HCT116 (cell line): ENCODE measurements around the gene WAS. TPM values are rescaled to one million over a fixed set of nuclear protein-coding genes. Genes with fewer than 3 reads are reported as not detected.

Source experiments
- ATAC-seq: fragments of 200-7000 bp; cut with Tn5 transposase; 2 replicates; pipeline ENCODE4 v1.9.1; 2020; ENCODE audit warnings: mild to moderate bottlenecking, moderate library complexity
- BruUV-seq: library from RNA; stranded (reverse); fragments of 400-500 nt; replicated peaks from 2 replicates; lab custom pipeline; 2021; lab: Mats Ljungman, UMichigan
- CTCF ChIA-PET: fragments of 300-600 bp; sonication (Branson Sonifier 250); formaldehyde crosslinking; loops from one replicate; lab custom pipeline; 2021; ENCODE audit warnings: antibody characterized with exemption; lab: Charles Lee
- POLR2A ChIA-PET: fragments of 300-600, 350-600 bp; sonication (Branson Sonifier 250); formaldehyde crosslinking; loops from one replicate; lab custom pipeline; 2021; ENCODE audit warnings: antibody characterized with exemption; lab: Charles Lee
- RAD21 ChIA-PET, 2 experiments: fragments of 300-600 bp; sonication (Branson Sonifier 250); formaldehyde crosslinking; loops; one replicate each; lab custom pipeline; 2023; ENCODE audit warnings: low total read pairs in 2 of 2; ENCODE audit not compliant: uncharacterized antibody in 2 of 2, unreplicated experiment in 2 of 2, low non-redundant PET in 1 of 2; lab: Charles Lee
- DNase-seq: peaks from one replicate; pipeline ENCODE4 v3.0.0-alpha.2; 2010; ENCODE audit warnings: low read depth, low spot score
- H2AFZ ChIP-seq: fragments of 200-600 bp; shearing (Covaris generic), sonication (generic); 2 replicates; pipeline ENCODE4 v1.6.1; 2017; ENCODE audit warnings: low read depth, mixed run types, mixed read lengths, antibody characterized with exemption, low read length; ENCODE audit not compliant: poor library complexity, severe bottlenecking
- H3K27ac ChIP-seq: 2 replicates; pipeline ENCODE4 v1.5.1; 2012; ENCODE audit warnings: low read depth, low read length
- H3K27me3 ChIP-seq: fragments of 200-600 bp; sonication (generic); 2 replicates; pipeline ENCODE4 v1.6.1; 2016; ENCODE audit warnings: mixed run types, low read length, mixed read lengths; ENCODE audit not compliant: insufficient read depth
- H3K36me3 ChIP-seq, 2 experiments: fragments of 200-500 bp in 1 of 2; fragments of 200-600 bp in 1 of 2; sonication (Bioruptor generic) in 1 of 2; sonication (generic) in 1 of 2; 2 replicates each; pipeline versions ENCODE4 v1.5.1 to v1.6.1; 2014 to 2016; ENCODE audit warnings: low read length in 2 of 2, inconsistent platforms in 1 of 2, mixed read lengths in 1 of 2, mixed run types in 1 of 2; ENCODE audit not compliant: insufficient read depth in 2 of 2, control insufficient read depth in 1 of 2
- H3K4me1 ChIP-seq, 2 experiments: fragments of 200-600 bp in 1 of 2; sonication (generic) in 1 of 2; 2 replicates each; pipeline versions ENCODE4 v1.5.1 to v1.6.1; 2012 to 2017; ENCODE audit warnings: low read length in 2 of 2, inconsistent platforms in 1 of 2, mild to moderate bottlenecking in 1 of 2, mixed read lengths in 1 of 2, mixed run types in 1 of 2, moderate library complexity in 1 of 2; ENCODE audit not compliant: insufficient read depth in 2 of 2, control insufficient read depth in 1 of 2
- H3K4me2 ChIP-seq: fragments of 200-600 bp; sonication (generic); 2 replicates; pipeline ENCODE4 v1.6.1; 2017; ENCODE audit warnings: mixed run types, low read length, mixed read lengths
- H3K4me3 ChIP-seq, 2 experiments: fragments of 200-600 bp in 1 of 2; sonication (generic) in 1 of 2; replicated peaks in 1 of 2; 2 replicates each; pipeline ENCODE4 v1.5.1; 2011 to 2016; ENCODE audit warnings: low read length in 2 of 2, control low read depth in 1 of 2, low read depth in 1 of 2, mild to moderate bottlenecking in 1 of 2, mixed read lengths in 1 of 2, mixed run types in 1 of 2
- H3K79me2 ChIP-seq: fragments of 200-600 bp; sonication (generic); 2 replicates; pipeline ENCODE4 v1.6.1; 2017; ENCODE audit warnings: mild to moderate bottlenecking, mixed run types, low read length, moderate library complexity, mixed read lengths; ENCODE audit not compliant: insufficient read depth
- H3K9ac ChIP-seq: fragments of 200-600 bp; sonication (generic); 2 replicates; pipeline ENCODE4 v1.6.1; 2016; ENCODE audit warnings: low read length, mixed read lengths
- H3K9me2 ChIP-seq: fragments of 200-600 bp; sonication (generic), shearing (Covaris generic); 2 replicates; pipeline ENCODE4 v1.6.1; 2017; ENCODE audit warnings: mixed run types, mild to moderate bottlenecking, moderate library complexity; ENCODE audit not compliant: insufficient read depth
- H3K9me3 ChIP-seq, 2 experiments: fragments of 200-500 bp in 1 of 2; fragments of 200-600 bp in 1 of 2; sonication (Bioruptor generic) in 1 of 2; sonication (generic) in 1 of 2; 2 replicates each; pipeline ENCODE4 v1.6.1; 2014 to 2017; ENCODE audit warnings: low read length in 2 of 2, mixed read lengths in 2 of 2, inconsistent platforms in 1 of 2, low read depth in 1 of 2, mild to moderate bottlenecking in 1 of 2, mixed run types in 1 of 2, moderate library complexity in 1 of 2; ENCODE audit not compliant: control insufficient read depth in 1 of 2, insufficient read depth in 1 of 2
- H4K20me1 ChIP-seq: fragments of 200-600 bp; sonication (generic), shearing (Covaris generic); 2 replicates; pipeline ENCODE4 v1.6.1; 2017; ENCODE audit warnings: mixed run types, mild to moderate bottlenecking, moderate library complexity; ENCODE audit not compliant: insufficient read depth
- ATF3 ChIP-seq: IDR thresholded peaks from 2 replicates; pipeline ENCODE4 v1.6.1; 2012
- CBX3 ChIP-seq: IDR thresholded peaks from 2 replicates; pipeline ENCODE4 v1.6.1; 2012; ENCODE audit warnings: low read depth
- CEBPB ChIP-seq: IDR thresholded peaks from 2 replicates; pipeline ENCODE4 v1.6.1; 2012; ENCODE audit warnings: low read depth
- ELF1 ChIP-seq: IDR thresholded peaks from 2 replicates; pipeline ENCODE4 v1.6.1; 2012; ENCODE audit warnings: low read depth, borderline replicate concordance
- EZH2 ChIP-seq: fragments of 200-600 bp; sonication (generic); IDR thresholded peaks from 2 replicates; pipeline ENCODE4 v1.6.1; 2017; ENCODE audit warnings: antibody characterized with exemption, mixed run types
- EZH2phosphoT487 ChIP-seq: fragments of 200-600 bp; IDR thresholded peaks from 2 replicates; pipeline ENCODE4 v1.6.1; 2018; ENCODE audit warnings: antibody characterized with exemption, borderline replicate concordance
- JUND ChIP-seq: IDR thresholded peaks from 2 replicates; pipeline ENCODE4 v1.6.1; 2012
- MAX ChIP-seq: IDR thresholded peaks from 2 replicates; pipeline ENCODE4 v1.6.1; 2012
- POLR2A ChIP-seq: IDR thresholded peaks from 2 replicates; pipeline ENCODE4 v1.7.0; 2011; ENCODE audit warnings: borderline replicate concordance; ENCODE audit not compliant: insufficient read depth, insufficient read length; ENCODE audit errors: extremely low read depth
- RAD21 ChIP-seq: IDR thresholded peaks from 2 replicates; pipeline ENCODE4 v1.6.1; 2012; ENCODE audit warnings: low read depth, mild to moderate bottlenecking
- SIN3A ChIP-seq: IDR thresholded peaks from 2 replicates; pipeline ENCODE4 v1.6.1; 2012; ENCODE audit warnings: low read depth
- SP1 ChIP-seq: IDR thresholded peaks from 2 replicates; pipeline ENCODE4 v1.6.1; 2012; ENCODE audit warnings: low read depth
- TCF7L2 ChIP-seq: IDR thresholded peaks from 2 replicates; pipeline ENCODE4 v1.7.0; 2011; ENCODE audit warnings: borderline replicate concordance, inconsistent platforms; ENCODE audit not compliant: insufficient read depth, insufficient read length; ENCODE audit errors: extremely low read depth
- ZBTB33 ChIP-seq: IDR thresholded peaks from 2 replicates; pipeline ENCODE4 v1.6.1; 2011; ENCODE audit warnings: mild to moderate bottlenecking, low read length, moderate library complexity; ENCODE audit not compliant: insufficient replicate concordance; ENCODE audit errors: extremely low read depth
- ZFX ChIP-seq: fragments of 450-650 bp; IDR thresholded peaks from 2 replicates; pipeline ENCODE4 v1.6.1; 2017
- ZNF274 ChIP-seq: fragments of 200-500 bp; sonication (Bioruptor generic); IDR thresholded peaks from 2 replicates; pipeline ENCODE4 v1.6.1; 2014; ENCODE audit warnings: mild to moderate bottlenecking, low read depth, low read length, inconsistent platforms
- intact Hi-C: fragments of 100-400 bp; cut with micrococcal nuclease; formaldehyde crosslinking; loops from 2 replicates; pipeline ENCODE4 v1.10.0; 2022
- total RNA-seq: library from RNA; stranded (reverse); gene quantifications from one replicate; pipeline ENCODE4 v1.2.1, GENCODE V29; 2021; ENCODE audit not compliant: unreplicated experiment

Gene WAS
- total RNA-seq, 1 experiment from 2014 or later = 0.84 TPM

- peaks cover 6 to 12% of the 10 kb centered on the region in 2 experiments; a peak in 3 of 4 replicates for H3K4me1 ChIP-seq
- RAD21 ChIA-PET = no interaction called here
- no TSS peak for BruUV-seq
- no peaks in the 10 kb centered on the region for H4K20me1 ChIP-seq
- no peaks in the 10 kb centered on the region for H3K79me2 ChIP-seq
- no peak for DNase-seq
- H3K27ac ChIP-seq = 0 out of 2 replicates have a peak overlapping the region, but pooled peaks have one; percentile 12
- H2AFZ ChIP-seq = no peak overlapping the region
- H3K9ac ChIP-seq = peak overlapping the region; percentile 51
- peak overlapping the region; percentile 61 to 72 for H3K4me3 ChIP-seq
- no peaks in the 10 kb centered on the region for H3K9me2 ChIP-seq
- no peaks in the 10 kb centered on the region for H3K36me3 ChIP-seq
- no peaks in the 10 kb centered on the region for H3K9me3 ChIP-seq
- TF ChIP-seq SIN3A = no peak
- TF ChIP-seq ZBTB33 = no peak
- no peak for TF ChIP-seq ZNF274
- no peak for TF ChIP-seq EZH2phosphoT487
- no peak for TF ChIP-seq ELF1
- no peak for TF ChIP-seq CEBPB
- no peak for TF ChIP-seq ATF3
- TF ChIP-seq POLR2A = no peak
- TF ChIP-seq EZH2 = no peak
- no peak for TF ChIP-seq JUND
- TF ChIP-seq CBX3 = no peak
- no peak for TF ChIP-seq SP1
- TF ChIP-seq TCF7L2 = no peak
- no peak for TF ChIP-seq ZFX
- TF ChIP-seq MAX = no peak
- no peak for TF ChIP-seq RAD21
- TF ChIP-seq, all 23 proteins: peak for 0
- peak overlapping the region; percentile 90 for H3K4me2 ChIP-seq
- CTCF ChIA-PET = no interaction called here
- ATAC-seq = no peak
- intact Hi-C loops = no loop called here
- no peaks in the 10 kb centered on the region for H3K27me3 ChIP-seq
- POLR2A ChIA-PET = interaction anchor here (0.7 to 1.4 kb wide), 5 partner anchors 8 to 175 kb away, joined by 3 to 6 read pairs (median 3); partner anchors contain the start of genes HDAC6 and SLC35A2
Measured at GRCh38 chrX:48736878-48737212, 53.2 kb downstream of the WAS start.
